Stomach (tissue), 4 donors: ENCODE data around the gene TRDN.

Experiments used
- CTCF ChIP-seq, 7 experiments: fragments of 450-650 bp in 4 of 7; fragments of 200-600 bp in 3 of 7; sonication (generic) in 3 of 7; IDR thresholded peaks; one replicate each; pipeline ENCODE4 v1.5.1; 2016 to 2019; ENCODE audit warnings: antibody characterized with exemption in 7 of 7, control low read depth in 2 of 7, mild to moderate bottlenecking in 1 of 7
- POLR2A ChIP-seq, 4 donors: fragments of 450-650 bp; IDR thresholded peaks; one replicate each; pipeline ENCODE4 v1.6.1; 2016; ENCODE audit warnings: antibody characterized with exemption in 4 of 4, control low read depth in 2 of 4, mild to moderate bottlenecking in 1 of 4, moderate library complexity in 1 of 4
- POLR2AphosphoS5 ChIP-seq, 3 donors: sonication (generic); formaldehyde crosslinking; IDR thresholded peaks; one replicate each; pipeline ENCODE4 v1.6.1; 2016; ENCODE audit warnings: antibody characterized with exemption in 3 of 3

DNA sequence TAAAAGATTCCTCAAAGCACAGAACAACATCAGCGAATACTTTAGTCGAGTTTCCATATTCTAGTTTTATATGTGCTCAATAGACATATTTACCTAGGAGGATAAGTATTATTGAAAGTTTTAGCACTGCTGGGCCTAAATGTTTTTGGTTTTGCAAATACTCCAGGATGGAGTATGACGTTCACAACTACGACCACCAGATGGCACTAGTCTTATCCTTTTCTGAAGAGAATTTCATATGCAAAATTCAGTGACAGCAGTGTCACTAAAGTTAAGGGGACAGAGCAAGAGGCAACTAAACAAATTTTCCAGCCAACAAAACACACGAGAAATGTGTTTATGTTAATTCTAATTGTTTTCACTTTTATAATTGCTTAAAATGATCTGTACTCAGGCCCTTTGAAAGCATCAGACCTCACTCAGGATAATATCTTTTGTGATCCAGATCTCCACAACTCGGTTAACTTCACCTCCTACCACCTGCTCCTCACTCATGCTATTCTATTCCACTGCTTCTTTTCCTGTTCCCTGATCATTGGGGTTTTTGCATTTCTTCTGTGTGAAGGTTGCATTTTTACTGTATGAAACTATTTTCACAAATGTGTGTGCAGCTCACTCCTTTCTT is 220.8 kb downstream of the TRDN start:
- TF ChIP-seq CTCF (IDR thresholded peaks at IDR 0.05), result peak in 5 of 7 experiments; percentile 29 to 62 (median 57)
- no peak for TF ChIP-seq POLR2AphosphoS5 (IDR thresholded peaks at IDR 0.05)
- TF ChIP-seq POLR2A (IDR thresholded peaks at IDR 0.05), result no peak
